GM12874 (cell line): ENCODE measurements around the gene IRF7.

Experiments
- CTCF ChIP-seq: IDR thresholded peaks from 2 replicates; pipeline ENCODE4 v1.5.1; 2011; ENCODE audit warnings: low read depth, mild to moderate bottlenecking, control low read depth, low read length, moderate library complexity; ENCODE audit not compliant: insufficient read depth

Gene IRF7

DNA sequence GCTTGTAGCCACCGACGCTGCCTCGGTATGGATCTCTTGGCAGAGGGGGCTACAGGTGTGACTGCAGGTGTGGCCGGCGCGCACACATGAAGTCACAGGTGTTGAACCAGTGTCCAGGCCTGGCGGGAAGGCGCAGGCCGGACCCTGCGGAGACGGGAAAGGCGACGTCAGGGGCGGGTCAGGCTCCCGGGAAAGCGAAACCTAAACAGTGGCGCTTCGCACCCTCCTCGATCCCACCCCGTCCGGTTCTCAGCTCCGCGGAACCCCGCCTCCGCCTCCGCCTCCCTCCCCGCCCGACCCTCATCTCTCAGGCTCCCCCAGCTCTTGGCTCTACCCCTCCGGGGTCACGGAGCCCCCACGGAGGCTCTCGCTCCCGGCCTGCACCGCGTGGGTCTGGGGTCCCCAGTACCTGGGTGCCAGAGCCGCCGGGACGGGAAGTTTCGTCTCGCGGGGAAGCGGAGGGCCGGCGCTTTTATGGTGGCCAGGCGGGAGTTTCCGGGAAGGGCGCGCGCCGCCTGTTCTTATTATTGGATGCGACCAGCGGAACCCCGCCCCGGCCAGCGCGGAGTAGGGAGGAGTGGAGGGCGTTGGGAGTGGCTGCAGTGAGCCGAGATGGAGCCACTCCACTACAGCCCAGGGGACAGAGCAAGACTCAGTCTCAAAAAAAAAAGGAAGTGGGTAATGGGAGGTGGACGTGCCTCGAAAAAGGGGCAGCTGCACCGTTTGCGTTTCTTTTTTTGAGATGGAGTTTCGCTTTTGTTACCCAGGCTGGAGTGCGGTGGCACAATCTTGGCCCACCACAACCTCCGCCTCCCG is at the start of gene IRF7:
Gene IRF7, minus strand, starts transcription at position 447 of the 816 bp plus-strand sequence. CDS start 586 bp downstream, outside the sequence.
- no peak for TF ChIP-seq CTCF

DNA sequence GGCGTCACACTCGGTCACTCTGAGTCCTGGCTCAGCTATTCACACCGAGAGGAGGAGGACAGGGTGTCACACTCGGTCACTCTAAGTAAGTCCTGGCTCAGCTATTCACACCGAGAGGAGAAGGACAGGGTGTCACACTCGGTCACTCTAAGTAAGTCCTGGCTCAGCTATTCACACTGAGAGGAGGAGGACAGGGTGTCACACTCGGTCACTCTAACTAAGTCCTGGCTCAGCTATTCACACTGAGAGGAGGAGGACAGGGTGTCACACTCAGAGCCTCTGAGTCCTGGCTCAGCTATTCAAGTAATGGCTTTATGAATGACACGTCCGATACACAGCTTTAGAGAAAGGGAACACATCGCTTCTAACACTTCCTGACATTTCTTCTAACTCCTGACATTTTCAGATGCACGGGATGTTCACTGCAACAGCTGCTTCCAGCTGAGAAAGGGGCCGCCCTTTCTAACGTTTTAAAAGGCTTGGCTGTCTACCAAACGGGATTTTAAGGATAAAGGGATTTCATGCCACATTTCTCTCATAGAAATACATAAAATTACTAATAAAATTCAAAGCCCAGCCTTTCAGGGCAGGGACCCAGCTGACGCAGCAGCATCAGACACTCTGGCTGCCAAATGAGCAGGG is 49.4 kb upstream of the IRF7 start:
- no peak for TF ChIP-seq CTCF

DNA sequence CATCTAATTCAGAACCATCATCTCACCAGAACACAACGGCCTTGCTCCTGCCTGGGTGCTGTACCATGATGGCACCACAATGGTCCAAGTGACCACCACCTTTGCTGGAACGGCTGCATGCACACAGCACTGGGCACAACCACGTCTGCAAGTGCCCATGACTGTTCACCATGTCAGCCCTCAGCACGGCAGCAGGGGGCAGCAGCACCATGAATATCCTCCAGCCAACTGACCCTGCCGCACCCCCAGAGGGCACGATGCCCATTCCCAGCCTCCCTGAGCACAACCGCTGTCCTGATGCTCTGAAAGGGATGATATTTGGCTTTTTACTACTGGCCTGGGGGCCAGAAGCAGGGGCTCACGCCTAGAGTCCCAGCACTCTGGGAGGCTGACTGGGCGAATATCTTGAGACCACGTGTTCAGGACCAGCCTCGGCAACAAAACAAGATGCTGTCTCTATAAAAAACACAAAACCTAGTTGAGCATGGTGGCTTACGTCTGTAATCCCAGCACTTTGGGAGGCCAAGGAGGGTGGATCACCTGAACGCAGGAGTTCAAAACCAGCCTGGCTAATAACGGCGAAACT is 47.0 kb upstream of the IRF7 start:
- peak; percentile 83 for TF ChIP-seq CTCF

- TF ChIP-seq CTCF: no peak
These were observed 45.1 kb upstream of the IRF7 start for GRCh38 chr11:660681-661444.

- no peak for TF ChIP-seq CTCF
These were observed 44.5 kb upstream of the IRF7 start for GRCh38 chr11:660281-660680.

DNA sequence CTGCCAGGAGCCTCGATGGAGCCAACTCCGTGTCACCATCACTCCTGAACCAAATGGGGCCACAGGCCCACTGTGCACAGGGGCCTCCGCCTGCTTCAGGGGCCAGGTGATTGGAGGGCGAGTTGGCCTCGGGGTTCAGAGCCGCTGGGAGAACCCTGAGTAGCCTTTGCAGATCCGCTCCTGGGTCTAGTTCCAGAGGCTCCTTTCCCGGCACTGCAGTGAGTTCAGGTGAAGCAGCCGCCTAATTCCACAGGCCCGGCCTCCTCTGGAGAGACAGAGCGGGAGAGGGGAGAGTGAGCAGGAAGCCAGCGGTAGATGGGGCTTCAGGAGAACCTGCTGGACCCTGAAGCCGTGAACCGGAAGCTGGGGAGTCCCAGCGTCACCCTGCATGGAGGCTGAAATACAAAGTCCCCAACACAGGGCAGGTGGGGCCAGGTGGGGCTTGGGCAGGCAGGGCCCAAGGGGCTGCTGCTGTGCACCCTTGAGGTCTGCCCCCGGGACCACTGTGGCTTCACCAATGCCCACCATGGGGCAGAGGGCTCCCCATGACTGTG is 43.9 kb upstream of the IRF7 start:
- TF ChIP-seq CTCF: no peak
